ES-I3 (cell line): Measurements from ENCODE around the gene PRKCD.
A peak's percentile ranks its signal among the peaks of the same experiment; 100 is the strongest.

Experiments used
- H3K36me3 ChIP-seq: 2 replicates; pipeline ENCODE4 v1.6.1; 2013; ENCODE audit warnings: mild to moderate bottlenecking, low read length, control low read depth, moderate library complexity; ENCODE audit not compliant: insufficient read depth
- H3K4me1 ChIP-seq: 2 replicates; pipeline ENCODE4 v1.6.1; 2013; ENCODE audit warnings: mild to moderate bottlenecking, control low read depth, low read length; ENCODE audit not compliant: insufficient read depth
- H3K9ac ChIP-seq: 2 replicates; pipeline ENCODE4 v1.6.1; 2013; ENCODE audit warnings: low read depth, mild to moderate bottlenecking, low read length, moderate library complexity
- H3K9me3 ChIP-seq: 2 replicates; pipeline ENCODE4 v1.6.1; 2013; ENCODE audit warnings: mild to moderate bottlenecking, low read length, moderate library complexity; ENCODE audit not compliant: control insufficient read depth, insufficient read depth

PRKCD gene

DNA sequence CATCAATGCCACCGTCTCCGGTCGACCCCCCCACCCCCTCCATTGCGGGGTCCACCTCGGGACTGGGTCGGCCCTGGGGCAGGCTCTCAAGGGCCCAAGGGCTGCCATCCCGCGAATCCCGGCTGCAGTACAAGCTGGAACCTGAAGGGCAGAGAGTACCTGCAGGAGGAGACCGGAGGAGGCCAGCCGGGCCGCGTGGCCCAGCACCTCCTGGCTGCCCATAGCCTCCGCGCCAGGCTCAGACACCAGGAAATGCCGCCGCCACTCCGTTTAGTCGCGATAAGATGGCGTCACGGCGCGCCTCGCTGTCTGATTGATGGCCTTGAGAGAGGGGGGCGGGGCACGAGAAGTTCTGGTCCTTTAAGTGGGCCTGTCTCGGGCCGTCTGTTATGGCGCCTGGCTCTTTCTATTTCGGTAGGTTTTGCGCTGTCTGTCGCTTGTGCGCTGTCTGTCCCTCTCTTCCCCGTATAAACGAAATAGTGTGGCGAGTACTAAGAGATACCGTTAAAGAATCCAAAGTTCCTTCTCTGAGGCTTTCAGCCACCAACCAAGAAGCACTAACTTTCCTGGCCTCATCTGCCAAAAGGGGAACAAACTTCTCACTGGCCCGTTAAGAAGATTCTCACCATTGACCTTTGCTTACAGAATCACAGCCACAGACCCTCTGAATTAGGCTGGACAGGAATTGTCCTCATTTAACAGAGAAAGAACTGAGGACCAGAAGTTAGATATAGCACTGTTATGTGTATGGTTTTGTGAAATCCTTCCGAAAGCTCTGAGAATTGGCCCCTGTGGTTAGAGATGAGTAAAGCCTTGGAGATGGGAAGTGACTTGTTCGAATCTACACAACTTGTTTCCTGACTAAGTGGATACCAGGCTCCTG, 30.6 kb upstream of the PRKCD start, which contains the start of gene RFT1:
Gene RFT1, minus strand, starts transcription at position 257 of the 883 bp plus-strand sequence. Its CDS starts 35 bp downstream, at position 222.
- H3K4me1 ChIP-seq = peaks cover 6% of the 10 kb centered on the region; the same call in 1 of the 2 replicates
- peak within 1 kb of the TSS; percentile 79 for H3K9ac ChIP-seq
- H3K9me3 ChIP-seq = no peaks in the 10 kb centered on the region
- no peaks in the 10 kb centered on the region; the same call in 1 of the 2 replicates for H3K36me3 ChIP-seq

DNA sequence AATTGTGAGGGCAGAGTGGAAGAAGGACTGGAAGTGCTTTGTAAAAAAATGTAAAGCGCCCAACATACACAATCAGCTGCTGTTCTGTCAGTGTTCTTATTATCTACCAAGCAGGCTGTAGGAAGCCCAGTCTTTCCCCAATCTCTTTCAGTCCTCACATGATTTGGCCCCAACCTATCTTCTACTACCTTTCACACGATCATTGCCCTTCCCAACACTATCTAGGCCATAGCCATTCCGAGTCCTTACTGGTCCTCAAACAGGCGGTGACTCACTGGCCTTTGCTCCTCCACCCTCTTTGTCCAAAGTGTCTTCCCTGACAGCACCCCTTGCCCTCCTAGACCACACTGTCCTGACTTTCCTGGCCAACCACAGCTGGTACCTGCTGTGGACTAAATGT, 29.9 kb upstream of the PRKCD start:
- H3K9ac ChIP-seq = peak overlapping the region; percentile 79; the same call in 1 of the 2 replicates
- no peaks in the 10 kb centered on the region; the same call in 1 of the 2 replicates for H3K36me3 ChIP-seq
- peaks cover 6% of the 10 kb centered on the region; the same call in 1 of the 2 replicates for H3K4me1 ChIP-seq
- H3K9me3 ChIP-seq = no peaks in the 10 kb centered on the region

DNA sequence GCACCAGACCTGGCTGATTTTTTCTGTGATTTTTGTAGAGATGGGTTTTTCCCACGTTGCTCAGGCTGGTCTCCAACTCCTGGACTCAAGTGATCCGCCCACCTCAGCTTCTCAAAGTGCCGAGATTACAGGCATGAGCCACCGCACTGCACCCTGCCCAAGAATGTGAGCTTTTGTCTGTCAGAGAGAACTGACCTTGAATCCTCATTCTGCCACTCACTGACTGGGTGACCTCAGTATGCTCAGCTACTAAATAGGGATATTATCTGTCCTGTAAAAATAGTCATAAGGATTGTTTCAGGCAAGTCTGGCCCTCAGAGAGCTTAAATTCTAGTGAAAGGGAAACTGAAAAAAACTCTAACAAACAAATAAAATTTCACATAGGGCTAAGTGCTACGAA, 28.7 kb upstream of the PRKCD start:
- Histone ChIP-seq H3K4me1 (peaks cover 6% of the 10 kb centered on the region; the same call in 1 of the 2 replicates), H3K9ac (no peak overlapping the region), H3K36me3 (no peaks in the 10 kb centered on the region), H3K9me3 (no peaks in the 10 kb centered on the region)

DNA sequence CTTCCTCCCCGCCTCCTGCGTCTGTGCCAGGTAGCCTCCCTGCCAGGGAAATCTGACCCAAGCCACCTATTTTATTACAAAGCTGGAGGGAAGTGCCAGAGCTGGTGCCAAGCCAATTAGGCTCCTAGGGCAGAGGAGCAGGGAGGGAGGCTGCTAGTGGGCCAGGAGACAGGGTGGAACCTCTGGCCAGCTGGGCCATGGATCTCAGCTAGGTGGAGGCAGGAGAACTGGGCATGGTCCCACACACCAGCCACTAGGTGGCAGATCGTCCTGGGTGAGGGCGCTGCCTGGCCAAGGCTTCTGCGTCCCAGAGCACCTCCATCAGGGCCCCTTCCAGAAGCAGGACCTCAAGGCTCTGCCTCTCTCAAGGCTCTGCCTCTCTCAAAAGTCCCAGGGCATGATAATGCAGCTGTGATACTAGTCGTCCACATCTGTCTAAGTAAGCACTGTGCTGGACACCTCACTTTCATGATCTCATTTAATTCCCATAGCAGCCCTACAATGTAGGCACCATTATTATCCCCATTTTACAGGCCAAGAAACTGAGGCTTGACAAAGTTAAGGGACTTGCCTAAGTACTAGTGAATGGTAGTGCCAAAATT, 26.3 kb upstream of the PRKCD start:
- H3K9me3 ChIP-seq = no peaks in the 10 kb centered on the region
- H3K36me3 ChIP-seq = no peaks in the 10 kb centered on the region
- no peaks in the 10 kb centered on the region for H3K4me1 ChIP-seq
- no peak overlapping the region for H3K9ac ChIP-seq

DNA sequence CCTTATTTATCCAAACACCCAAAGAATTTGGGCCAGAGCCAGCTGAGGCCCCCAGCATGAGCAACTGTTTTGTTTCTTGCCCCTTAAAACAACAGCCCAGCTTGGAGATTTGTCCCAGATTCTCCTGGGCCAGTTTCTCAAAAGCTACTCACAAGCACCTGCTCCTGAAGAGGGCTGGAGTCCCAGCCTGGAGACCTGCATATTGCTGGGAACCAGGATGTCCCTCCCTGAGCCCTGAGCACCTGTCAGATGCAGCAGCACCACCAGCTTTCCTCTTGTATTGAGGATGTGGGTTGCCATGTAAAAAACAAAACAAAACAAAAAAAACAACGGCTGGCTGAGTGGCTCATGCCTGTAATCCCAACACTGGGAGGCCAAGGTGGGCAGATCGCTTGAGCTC, 23.8 kb upstream of the PRKCD start:
- Histone ChIP-seq H3K36me3 (no peaks in the 10 kb centered on the region), H3K4me1 (no peaks in the 10 kb centered on the region), H3K9ac (no peak overlapping the region), H3K9me3 (no peaks in the 10 kb centered on the region)

GRCh38 chr3:53137835-53138446, 23.1 kb upstream of the PRKCD start:
- no peak overlapping the region for H3K9ac ChIP-seq
- no peaks in the 10 kb centered on the region for H3K4me1 ChIP-seq
- no peaks in the 10 kb centered on the region for H3K9me3 ChIP-seq
- H3K36me3 ChIP-seq = no peaks in the 10 kb centered on the region

- Histone ChIP-seq H3K9me3 (no peaks in the 10 kb centered on the region), H3K9ac (no peak overlapping the region), H3K4me1 (no peaks in the 10 kb centered on the region), H3K36me3 (no peaks in the 10 kb centered on the region)
These were observed 20.8 kb upstream of the PRKCD start for GRCh38 chr3:53139906-53140846.

GRCh38 chr3:53140847-53141845, 19.9 kb upstream of the PRKCD start:
- Histone ChIP-seq H3K9ac (no peak overlapping the region), H3K9me3 (no peaks in the 10 kb centered on the region), H3K4me1 (no peaks in the 10 kb centered on the region), H3K36me3 (no peaks in the 10 kb centered on the region)

GRCh38 chr3:53142986-53143385, 18.0 kb upstream of the PRKCD start:
- no peaks in the 10 kb centered on the region for H3K4me1 ChIP-seq
- no peak overlapping the region for H3K9ac ChIP-seq

GRCh38 chr3:53144446-53144845, 16.6 kb upstream of the PRKCD start:
- H3K4me1 ChIP-seq = no peaks in the 10 kb centered on the region
- H3K9ac ChIP-seq = no peak overlapping the region
- H3K36me3 ChIP-seq = no peaks in the 10 kb centered on the region
- H3K9me3 ChIP-seq = no peaks in the 10 kb centered on the region

More at GRCh38 chr3:53142986-53143385, 18.0 kb upstream of the PRKCD start:
- H3K9me3 ChIP-seq = no peaks in the 10 kb centered on the region
- H3K36me3 ChIP-seq = no peaks in the 10 kb centered on the region

DNA sequence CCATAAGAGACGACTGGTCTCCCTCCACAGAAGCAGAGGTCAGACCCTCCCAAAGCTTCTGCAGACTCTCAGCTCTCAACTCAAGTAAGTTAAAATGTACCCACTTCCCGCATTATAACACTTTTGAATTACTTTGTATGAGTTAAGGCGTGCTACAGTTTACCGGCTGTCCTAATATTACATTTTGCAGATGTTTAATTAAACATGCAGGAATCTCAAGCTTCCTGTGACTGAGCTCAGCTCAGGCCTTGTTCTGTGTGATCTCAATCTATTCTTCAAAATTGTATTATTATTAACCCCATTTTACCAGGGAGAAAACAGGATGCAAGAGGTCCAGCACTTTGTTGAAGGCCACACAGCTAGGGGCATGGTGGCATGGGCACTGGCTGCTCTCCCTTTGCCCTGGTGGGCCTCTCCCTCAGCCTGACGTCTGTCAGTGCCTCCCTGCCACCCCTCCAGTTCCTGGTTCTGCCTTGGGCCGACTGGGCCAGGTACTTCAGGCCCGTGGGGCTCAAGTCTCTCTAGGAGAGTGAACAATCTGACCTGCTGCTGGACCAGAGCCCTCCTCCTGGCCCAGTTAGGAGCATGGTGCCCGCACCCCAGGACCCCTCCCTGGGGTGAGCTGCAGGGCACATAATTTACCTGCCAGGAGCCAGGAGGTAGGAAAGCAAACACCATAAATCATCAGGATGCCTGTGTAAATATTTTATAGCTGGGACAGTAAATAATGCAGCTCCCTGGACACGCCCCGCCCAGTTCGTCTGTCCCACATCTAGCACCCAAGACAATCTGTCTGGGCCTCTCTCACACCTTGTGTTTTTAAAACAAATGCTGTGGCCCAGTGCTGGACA, 15.9 kb upstream of the PRKCD start:
- no peaks in the 10 kb centered on the region for H3K9me3 ChIP-seq
- H3K9ac ChIP-seq = no peak overlapping the region
- no peaks in the 10 kb centered on the region for H3K4me1 ChIP-seq
- H3K36me3 ChIP-seq = no peaks in the 10 kb centered on the region

- Histone ChIP-seq H3K4me1 (no peaks in the 10 kb centered on the region), H3K9ac (no peak overlapping the region), H3K9me3 (no peaks in the 10 kb centered on the region), H3K36me3 (no peaks in the 10 kb centered on the region)
These were observed 15.3 kb upstream of the PRKCD start for GRCh38 chr3:53145713-53146080.
